GM12878 (cell line): ENCODE data around the gene HMGXB4. TPM values are rescaled to one million over a fixed set of nuclear protein-coding genes. Genes with fewer than 3 reads are reported as not detected.
A peak's percentile ranks its signal among the peaks of the same experiment; 100 is the strongest.

Source experiments
- ATAC-seq: fragments of 200-7000 bp; cut with Tn5 transposase; 3 replicates; pipeline ENCODE4 v1.9.1; 2020; ENCODE audit warnings: mild to moderate bottlenecking, moderate library complexity
- BruUV-seq: library from RNA; stranded (reverse); fragments of 400-500 nt; replicated peaks from 2 replicates; lab custom pipeline; 2021; lab: Mats Ljungman, UMichigan
- CTCF ChIA-PET: fragments of 300-600 bp; sonication (Branson Sonifier 250); formaldehyde crosslinking; extraction: SDS; loops from one replicate; lab custom pipeline; 2021; ENCODE audit warnings: inconsistent platforms; lab: Yijun Ruan, JAX
- POLR2A ChIA-PET: fragments of 350-600 bp; formaldehyde crosslinking; extraction: SDS; loops from one replicate; lab custom pipeline; 2021; ENCODE audit warnings: inconsistent platforms; lab: Charles Lee
- RAD21 ChIA-PET: fragments of 300-600 bp; sonication (Branson Sonifier 250); formaldehyde crosslinking; loops from one replicate; lab custom pipeline; 2023; ENCODE audit warnings: antibody characterized with exemption; ENCODE audit not compliant: unreplicated experiment; lab: Charles Lee
- SMC1A ChIA-PET: fragments of 300-600 bp; sonication (Branson Sonifier 250); formaldehyde crosslinking; loops from one replicate; lab custom pipeline; 2023; ENCODE audit not compliant: unreplicated experiment, uncharacterized antibody; lab: Charles Lee
- DNase-seq: peaks from one replicate; pipeline ENCODE4 v3.0.0-alpha.2; 2011; ENCODE audit warnings: low read depth, low spot score
- FAIRE-seq: peaks from 3 replicates; lab custom pipeline; 2011; peaks lifted over from hg19 to GRCh38; lab: Jason Lieb, UNC
- H2AFZ ChIP-seq: 2 replicates; pipeline ENCODE4 v1.6.0; 2011; ENCODE audit warnings: low read depth, low read length, control low read depth; ENCODE audit not compliant: control insufficient read depth
- H3K27ac ChIP-seq: 2 replicates; pipeline ENCODE4 v1.5.1; 2011; ENCODE audit warnings: control low read depth; ENCODE audit not compliant: control insufficient read depth, insufficient read depth
- H3K27me3 ChIP-seq, 2 experiments: replicated peaks in 1 of 2; 2 replicates each; pipeline versions ENCODE4 v1.6.0 to v1.6.1; 2011; ENCODE audit warnings: low read length in 1 of 2; ENCODE audit not compliant: control insufficient read depth in 2 of 2, insufficient read depth in 2 of 2
- H3K36me3 ChIP-seq, 2 experiments: 2 replicates each; pipeline ENCODE4 v1.5.1; 2011; ENCODE audit warnings: low read length in 1 of 2; ENCODE audit not compliant: control insufficient read depth in 2 of 2, insufficient read depth in 2 of 2
- H3K4me1 ChIP-seq: 2 replicates; pipeline ENCODE4 v1.6.1; 2011; ENCODE audit warnings: mild to moderate bottlenecking, low read length, moderate library complexity, mixed read lengths; ENCODE audit not compliant: control insufficient read depth, insufficient read depth
- H3K4me2 ChIP-seq: 2 replicates; pipeline ENCODE4 v1.6.0; 2011; ENCODE audit warnings: control low read depth; ENCODE audit not compliant: control insufficient read depth, insufficient read depth
- H3K4me3 ChIP-seq: fragments of 200-600 bp; sonication (generic); 2 replicates; pipeline ENCODE4 v1.5.1; 2016
- H3K79me2 ChIP-seq: 2 replicates; pipeline ENCODE4 v1.6.0; 2011; ENCODE audit warnings: low read length; ENCODE audit not compliant: control insufficient read depth, insufficient read depth
- H3K9ac ChIP-seq: 2 replicates; pipeline ENCODE4 v1.8.0; 2011; ENCODE audit warnings: low read length, control low read depth, mixed read lengths; ENCODE audit not compliant: control insufficient read depth, insufficient read depth
- H3K9me3 ChIP-seq: replicated peaks from 3 replicates; pipeline ENCODE4 v1.5.1; 2011; ENCODE audit warnings: mild to moderate bottlenecking, low read length; ENCODE audit not compliant: control insufficient read depth, insufficient read depth
- H4K20me1 ChIP-seq: 2 replicates; pipeline ENCODE4 v1.6.0; 2011; ENCODE audit not compliant: control insufficient read depth, insufficient read depth
- BCL11A ChIP-seq: IDR thresholded peaks from 2 replicates; pipeline ENCODE4 v1.6.1; 2011; ENCODE audit warnings: low read depth, low read length
- BRCA1 ChIP-seq: IDR thresholded peaks from 2 replicates; pipeline ENCODE4 v1.6.1; 2011; ENCODE audit warnings: low read depth, low read length, improper control_type of control experiment
- HCFC1 ChIP-seq: fragments of 150-350 bp; IDR thresholded peaks from 2 replicates; pipeline ENCODE4 v1.6.1; 2014; ENCODE audit warnings: low read length
- RB1 ChIP-seq: fragments of 450-650 bp; formaldehyde crosslinking; IDR thresholded peaks from 2 replicates; pipeline ENCODE4 v1.6.1; 2017; ENCODE audit warnings: mild to moderate bottlenecking, borderline replicate concordance
- SP1 ChIP-seq: IDR thresholded peaks from one replicate; pipeline ENCODE4 v1.6.1; 2011; ENCODE audit warnings: low read depth, low read length
- TCF7 ChIP-seq: IDR thresholded peaks from 2 replicates; pipeline ENCODE4 v1.6.1; 2014; ENCODE audit warnings: antibody characterized with exemption, borderline replicate concordance
- ZNF217 ChIP-seq: fragments of 450-650 bp; IDR thresholded peaks from 2 replicates; pipeline ENCODE4 v1.6.1; 2017; ENCODE audit warnings: antibody characterized with exemption, mild to moderate bottlenecking
- WGBS: methylation state at CpG from one replicate; pipeline ENCODE4 v1.1.6; 2016; ENCODE audit warnings: low lambda C conversion rate; ENCODE audit not compliant: insufficient replicate concordance, insufficient coverage; ENCODE audit errors: missing lambda C conversion rate; 5-methylcytosine and 5-hydroxymethylcytosine counted together
- in situ Hi-C: fragments of 300-500 bp; cut with MboI; formaldehyde crosslinking; loops from 9 replicates; pipeline ENCODE4 v1.14.3; 2018; ENCODE audit warnings: mixed read lengths
- intact Hi-C: fragments of 100-400 bp; cut with micrococcal nuclease; formaldehyde crosslinking; loops from one replicate; pipeline ENCODE4 v1.14.2; 2022; ENCODE audit not compliant: unreplicated experiment
- polyA plus RNA-seq, 11 experiments: library from polyadenylated mRNA; depleted of rRNA in 4 of 11; unstranded in 6 of 11; stranded (reverse) in 5 of 11; fragments of >200 nt; fragmentation: Nextera tagmentation in 4 of 11; fragmentation: Illumina TruSeq in 1 of 11; extraction: Ambion mirVana in 4 of 11; extraction: Trizol in 1 of 11; gene quantifications; 1 replicate in 1 of 11; 2 replicates in 10 of 11; pipeline versions ENCODE4 v1.2.1 to v1.2.3, GENCODE V29; 2011 to 2016; ENCODE audit warnings: inconsistent platforms in 2 of 11, missing spikeins in 2 of 11, low read depth in 1 of 11
- total RNA-seq, 4 experiments: library from RNA; depleted of rRNA in 3 of 4; stranded (reverse); fragments of >200 nt in 3 of 4; fragmentation: Illumina TruSeq in 1 of 4; extraction: Trizol in 1 of 4; gene quantifications; 2 replicates each; pipeline versions ENCODE4 v1.2.1 to v1.2.3, GENCODE V29; 2013 to 2021
- TF ChIP-seq, protein P1 (sequence below): fragments of 450-650 bp; IDR thresholded peaks from 2 replicates; pipeline ENCODE4 v1.6.1; 2017; ENCODE audit warnings: low read depth, mild to moderate bottlenecking, moderate library complexity
- TF ChIP-seq, protein P2 (sequence below): fragments of 450-650 bp; IDR thresholded peaks from 2 replicates; pipeline ENCODE4 v1.6.1; 2017; ENCODE audit warnings: mild to moderate bottlenecking
- TF ChIP-seq, protein P3 (sequence below): IDR thresholded peaks from 2 replicates; pipeline ENCODE4 v1.6.1; 2012; ENCODE audit warnings: low read length, inconsistent platforms

HMGXB4 gene
- total and polyA plus RNA-seq, 10 of the 15 experiments (the other 5 are each of a cell fraction or from before 2014, with no cell fraction given) = 15.5 to 44.5 (median 24.9) TPM

- intact Hi-C loops = loop anchor here (5.0 kb wide), 3 partner anchors 50 to 180 kb away; partner anchors contain the start of genes HMGXB4 and MCM5
- peaks cover 56% of the 10 kb centered on the region for H3K4me1 ChIP-seq
These were observed 50.1 kb downstream of the HMGXB4 start for GRCh38 chr22:35307372-35307771.

GRCh38 chr22:35307892-35308291 is 50.6 kb downstream of the HMGXB4 start:
- ATAC-seq (no peak), FAIRE-seq (no peak), DNase-seq (no peak)
- Histone ChIP-seq H3K36me3 (no peaks in the 10 kb centered on the region), H3K4me1 (peaks cover 61% of the 10 kb centered on the region), H3K79me2 (peaks cover 7% of the 10 kb centered on the region), H3K27me3 (no peaks in the 10 kb centered on the region), H3K4me3 (no peak overlapping the region), H3K9ac (no peak overlapping the region), H4K20me1 (no peaks in the 10 kb centered on the region), H3K4me2 (peak overlapping the region; percentile 63), H3K27ac (peak overlapping the region; percentile 81), H3K9me3 (no peaks in the 10 kb centered on the region), H2AFZ (no peak overlapping the region)
- WGBS = 92% methylated on average over 7 of the region's 7 CpGs
- in situ Hi-C loops (no loop called here), intact Hi-C loops (loop anchor here (5.0 kb wide), 3 partner anchors 51 to 181 kb away; partner anchors contain the start of genes HMGXB4 and MCM5)
- BruUV-seq = no TSS peak
- CTCF ChIA-PET = interaction anchor here (1.1 to 1.6 kb wide), 3 partner anchors 21 to 153 kb away, joined by 3 read pairs; no protein-coding TSS in a partner anchor
- RAD21 ChIA-PET = interaction anchor here (0.8 to 1.4 kb wide), 2 partner anchors 8 to 76 kb away, joined by 3 to 4 read pairs; partner anchors contain the start of gene TOM1
- SMC1A ChIA-PET = interaction anchor here (0.6 to 4.1 kb wide), 7 partner anchors 8 to 275 kb away, joined by 3 to 23 read pairs (median 5); partner anchors contain the start of genes HMGXB4 and TOM1
- POLR2A ChIA-PET = interaction anchor here (2.2 kb wide), 1 partner anchor 50 kb away, joined by 7 read pairs; the partner anchor contains the start of gene HMGXB4
- TF ChIP-seq TCF7 (no peak), BRCA1 (no peak), ZNF217 (no peak), BCL11A (no peak), RB1 (no peak), SP1 (no peak)
- TF ChIP-seq, protein P1, sequence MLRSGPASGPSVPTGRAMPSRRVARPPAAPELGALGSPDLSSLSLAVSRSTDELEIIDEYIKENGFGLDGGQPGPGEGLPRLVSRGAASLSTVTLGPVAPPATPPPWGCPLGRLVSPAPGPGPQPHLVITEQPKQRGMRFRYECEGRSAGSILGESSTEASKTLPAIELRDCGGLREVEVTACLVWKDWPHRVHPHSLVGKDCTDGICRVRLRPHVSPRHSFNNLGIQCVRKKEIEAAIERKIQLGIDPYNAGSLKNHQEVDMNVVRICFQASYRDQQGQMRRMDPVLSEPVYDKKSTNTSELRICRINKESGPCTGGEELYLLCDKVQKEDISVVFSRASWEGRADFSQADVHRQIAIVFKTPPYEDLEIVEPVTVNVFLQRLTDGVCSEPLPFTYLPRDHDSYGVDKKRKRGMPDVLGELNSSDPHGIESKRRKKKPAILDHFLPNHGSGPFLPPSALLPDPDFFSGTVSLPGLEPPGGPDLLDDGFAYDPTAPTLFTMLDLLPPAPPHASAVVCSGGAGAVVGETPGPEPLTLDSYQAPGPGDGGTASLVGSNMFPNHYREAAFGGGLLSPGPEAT = no peak
- TF ChIP-seq, protein P2, sequence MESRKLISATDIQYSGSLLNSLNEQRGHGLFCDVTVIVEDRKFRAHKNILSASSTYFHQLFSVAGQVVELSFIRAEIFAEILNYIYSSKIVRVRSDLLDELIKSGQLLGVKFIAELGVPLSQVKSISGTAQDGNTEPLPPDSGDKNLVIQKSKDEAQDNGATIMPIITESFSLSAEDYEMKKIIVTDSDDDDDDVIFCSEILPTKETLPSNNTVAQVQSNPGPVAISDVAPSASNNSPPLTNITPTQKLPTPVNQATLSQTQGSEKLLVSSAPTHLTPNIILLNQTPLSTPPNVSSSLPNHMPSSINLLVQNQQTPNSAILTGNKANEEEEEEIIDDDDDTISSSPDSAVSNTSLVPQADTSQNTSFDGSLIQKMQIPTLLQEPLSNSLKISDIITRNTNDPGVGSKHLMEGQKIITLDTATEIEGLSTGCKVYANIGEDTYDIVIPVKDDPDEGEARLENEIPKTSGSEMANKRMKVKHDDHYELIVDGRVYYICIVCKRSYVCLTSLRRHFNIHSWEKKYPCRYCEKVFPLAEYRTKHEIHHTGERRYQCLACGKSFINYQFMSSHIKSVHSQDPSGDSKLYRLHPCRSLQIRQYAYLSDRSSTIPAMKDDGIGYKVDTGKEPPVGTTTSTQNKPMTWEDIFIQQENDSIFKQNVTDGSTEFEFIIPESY = 0 out of 2 replicates have a peak, but pooled peaks have one; percentile 26

More at GRCh38 chr22:35307372-35307771, 50.1 kb downstream of the HMGXB4 start:
- in situ Hi-C loops = no loop called here
- CTCF ChIA-PET = interaction anchor here (0.7 to 2.1 kb wide), 6 partner anchors 22 to 152 kb away, joined by 3 to 9 read pairs (median 3); no protein-coding TSS in a partner anchor
- ATAC-seq (no peak), DNase-seq (no peak), FAIRE-seq (no peak)
- Histone ChIP-seq H3K4me2 (no peak overlapping the region), H3K9me3 (no peaks in the 10 kb centered on the region), H3K27ac (peak overlapping the region; percentile 81), H3K36me3 (no peaks in the 10 kb centered on the region), H2AFZ (no peak overlapping the region), H3K4me3 (no peak overlapping the region), H3K79me2 (peaks cover 3% of the 10 kb centered on the region), H3K9ac (no peak overlapping the region), H3K27me3 (no peaks in the 10 kb centered on the region), H4K20me1 (no peaks in the 10 kb centered on the region)
- TF ChIP-seq, protein P3, sequence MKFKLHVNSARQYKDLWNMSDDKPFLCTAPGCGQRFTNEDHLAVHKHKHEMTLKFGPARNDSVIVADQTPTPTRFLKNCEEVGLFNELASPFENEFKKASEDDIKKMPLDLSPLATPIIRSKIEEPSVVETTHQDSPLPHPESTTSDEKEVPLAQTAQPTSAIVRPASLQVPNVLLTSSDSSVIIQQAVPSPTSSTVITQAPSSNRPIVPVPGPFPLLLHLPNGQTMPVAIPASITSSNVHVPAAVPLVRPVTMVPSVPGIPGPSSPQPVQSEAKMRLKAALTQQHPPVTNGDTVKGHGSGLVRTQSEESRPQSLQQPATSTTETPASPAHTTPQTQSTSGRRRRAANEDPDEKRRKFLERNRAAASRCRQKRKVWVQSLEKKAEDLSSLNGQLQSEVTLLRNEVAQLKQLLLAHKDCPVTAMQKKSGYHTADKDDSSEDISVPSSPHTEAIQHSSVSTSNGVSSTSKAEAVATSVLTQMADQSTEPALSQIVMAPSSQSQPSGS = no peak
- TF ChIP-seq HCFC1 = no peak
- BruUV-seq = no TSS peak
- WGBS = 97% methylated on average over 9 of the region's 9 CpGs
- POLR2A ChIA-PET = interaction anchor here (0.5 to 2.2 kb wide), 3 partner anchors 29 to 138 kb away, joined by 3 to 7 read pairs (median 4); partner anchors contain the start of gene HMGXB4
- RAD21 ChIA-PET = interaction anchor here (1.1 to 3.2 kb wide), 7 partner anchors 18 to 177 kb away, joined by 3 to 15 read pairs (median 4); partner anchors contain the start of gene HMGXB4
- SMC1A ChIA-PET = interaction anchor here (0.5 to 2.4 kb wide), 10 partner anchors 10 to 275 kb away, joined by 3 to 10 read pairs (median 4); partner anchors contain the start of gene HMGXB4
